ENCODE results near the gene LRRC72. TPM values are rescaled to one million over a fixed set of nuclear protein-coding genes. Genes with fewer than 3 reads are reported as not detected.

The LRRC72 gene
- total RNA-seq, 4 donors from 2014 or later: not detected

DNA sequence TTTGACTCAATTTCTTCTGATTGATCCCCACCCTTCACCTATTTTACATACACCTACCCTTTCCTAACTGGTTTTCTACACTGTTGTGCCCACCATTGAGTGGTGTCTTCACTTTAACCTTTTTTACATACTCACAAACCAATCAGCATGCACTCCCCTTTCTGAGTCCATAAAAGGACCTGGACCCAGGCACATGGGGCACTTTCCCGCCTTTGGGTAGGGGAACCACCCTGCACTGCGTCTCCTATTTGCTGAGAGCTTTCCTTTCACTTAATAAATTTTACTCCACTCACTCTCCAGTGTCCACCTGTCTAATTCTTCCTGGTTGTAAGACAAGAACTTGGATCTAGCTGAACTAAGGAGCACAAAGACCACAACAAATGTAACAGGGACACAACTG is 85.1 kb downstream of the LRRC72 start:
- Histone ChIP-seq H3K27ac (no peak overlapping the region), H3K36me3 (peaks cover 29% of the 10 kb centered on the region), H3K27me3 (no peaks in the 10 kb centered on the region), H3K9me3 (no peaks in the 10 kb centered on the region), H3K4me3 (no peak overlapping the region), H3K4me1 (no peaks in the 10 kb centered on the region)
- WGBS: 92% methylated on average over 2 of the region's 2 CpGs
- no peak for DNase-seq (ENCODE audit: low spot score in 2 of 2)
- TF ChIP-seq CTCF (IDR thresholded peaks at IDR 0.05) (no peak), POLR2AphosphoS5 (IDR thresholded peaks at IDR 0.05) (no peak), EP300 (IDR thresholded peaks at IDR 0.05) (no peak), POLR2A (IDR thresholded peaks at IDR 0.05) (no peak)

- H3K36me3 ChIP-seq: peaks cover 37% of the 10 kb centered on the region
- no peaks in the 10 kb centered on the region for H3K4me1 ChIP-seq
These were observed 88.6 kb downstream of the LRRC72 start for GRCh38 chr7:16615228-16615627.

GRCh38 chr7:16616122-16616521 is 89.5 kb downstream of the LRRC72 start:
- H3K36me3 ChIP-seq: peaks cover 42% of the 10 kb centered on the region
- H3K4me1 ChIP-seq: no peaks in the 10 kb centered on the region
- H3K9me3 ChIP-seq: no peaks in the 10 kb centered on the region
- H3K27me3 ChIP-seq: no peaks in the 10 kb centered on the region
- WGBS: 65% methylated on average over 4 of the region's 4 CpGs
- DNase-seq (ENCODE audit: low spot score in 2 of 2): no peak
- H3K4me3 ChIP-seq: no peak overlapping the region
- H3K27ac ChIP-seq: no peak overlapping the region
- TF ChIP-seq CTCF (IDR thresholded peaks at IDR 0.05) (no peak), POLR2AphosphoS5 (IDR thresholded peaks at IDR 0.05) (no peak), POLR2A (IDR thresholded peaks at IDR 0.05) (no peak), EP300 (IDR thresholded peaks at IDR 0.05) (no peak)

More at GRCh38 chr7:16615228-16615627, 88.6 kb downstream of the LRRC72 start:
- no peaks in the 10 kb centered on the region for H3K9me3 ChIP-seq
- H3K27ac ChIP-seq: no peak overlapping the region
- no peaks in the 10 kb centered on the region for H3K27me3 ChIP-seq
- WGBS: 85% methylated on average over 5 of the region's 5 CpGs
- no peak for DNase-seq (ENCODE audit: low spot score in 2 of 2)
- no peak overlapping the region for H3K4me3 ChIP-seq
- TF ChIP-seq EP300 (IDR thresholded peaks at IDR 0.05) (no peak), CTCF (IDR thresholded peaks at IDR 0.05) (no peak), POLR2A (IDR thresholded peaks at IDR 0.05) (no peak), POLR2AphosphoS5 (IDR thresholded peaks at IDR 0.05) (no peak)

- no peak for TF ChIP-seq POLR2A (IDR thresholded peaks at IDR 0.05)
- no peak for TF ChIP-seq EP300 (IDR thresholded peaks at IDR 0.05)
- TF ChIP-seq CTCF (IDR thresholded peaks at IDR 0.05): no peak
- TF ChIP-seq POLR2AphosphoS5 (IDR thresholded peaks at IDR 0.05): no peak
- 86% methylated on average over 16 of the region's 18 CpGs for WGBS
- Histone ChIP-seq H3K4me1 (no peaks in the 10 kb centered on the region), H3K27me3 (no peaks in the 10 kb centered on the region), H3K27ac (no peak overlapping the region), H3K9me3 (no peaks in the 10 kb centered on the region), H3K4me3 (no peak overlapping the region), H3K36me3 (peaks cover 46% of the 10 kb centered on the region)
- no peak for DNase-seq (ENCODE audit: low spot score in 2 of 2)
These were observed 89.9 kb downstream of the LRRC72 start for GRCh38 chr7:16616542-16616941.

DNA sequence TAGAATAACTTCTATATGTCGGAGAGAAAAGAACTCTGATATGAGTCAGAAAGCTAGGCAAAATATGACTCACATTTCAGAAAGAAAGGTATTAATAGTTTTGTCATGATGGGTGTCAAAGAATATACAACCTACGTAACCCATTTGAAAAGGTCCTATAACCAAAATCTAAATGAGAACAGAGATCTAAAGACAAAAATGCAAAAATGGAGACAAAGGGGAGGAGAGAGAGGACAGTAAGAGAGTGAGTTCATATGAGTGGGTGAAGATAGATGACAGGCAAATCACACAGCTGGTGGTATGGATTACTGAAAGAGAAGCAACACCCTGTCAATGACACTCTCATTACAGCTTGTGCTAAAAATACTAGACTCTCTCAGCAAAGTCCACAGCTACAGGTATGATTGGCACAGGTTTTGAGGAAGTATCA is 93.4 kb downstream of the LRRC72 start:
- Histone ChIP-seq H3K36me3 (peaks cover 69% of the 10 kb centered on the region), H3K27me3 (no peaks in the 10 kb centered on the region), H3K9me3 (no peaks in the 10 kb centered on the region), H3K4me1 (no peaks in the 10 kb centered on the region), H3K4me3 (no peak overlapping the region), H3K27ac (no peak overlapping the region)
- 91% methylated on average over 2 of the region's 2 CpGs for WGBS
- DNase-seq (ENCODE audit: low spot score in 2 of 2): no peak
- no peak for TF ChIP-seq CTCF (IDR thresholded peaks at IDR 0.05)
- no peak for TF ChIP-seq EP300 (IDR thresholded peaks at IDR 0.05)
- no peak for TF ChIP-seq POLR2AphosphoS5 (IDR thresholded peaks at IDR 0.05)
- TF ChIP-seq POLR2A (IDR thresholded peaks at IDR 0.05): no peak

Data from suprapubic skin (tissue), 4 donors.